HG03060 (cell line): Measurements from ENCODE around the gene CYB561A3.
A peak's percentile ranks its signal among the peaks of the same experiment; 100 is the strongest.
"Not testable (repeated sequence)": the region's sequence is repeated elsewhere in the genome, so short reads cannot be mapped to it uniquely, and the experiment has no call there.

Source experiments
- ATAC-seq: cut with Tn5 transposase; IDR thresholded peaks from one replicate; pipeline ENCODE4 v1.9.1; 2021; ENCODE audit warnings: low read depth, moderate number of reproducible peaks; ENCODE audit not compliant: unreplicated experiment

Gene CYB561A3, protein sequence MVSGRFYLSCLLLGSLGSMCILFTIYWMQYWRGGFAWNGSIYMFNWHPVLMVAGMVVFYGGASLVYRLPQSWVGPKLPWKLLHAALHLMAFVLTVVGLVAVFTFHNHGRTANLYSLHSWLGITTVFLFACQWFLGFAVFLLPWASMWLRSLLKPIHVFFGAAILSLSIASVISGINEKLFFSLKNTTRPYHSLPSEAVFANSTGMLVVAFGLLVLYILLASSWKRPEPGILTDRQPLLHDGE

GRCh38 chr11:61361741-61362541 lies at the start of gene CYB561A3, which contains the start of gene TMEM138:
CYB561A3 (minus strand) TSS chr11:61361882; CDS start chr11:61356713, 5,169 bp downstream.
TMEM138 (plus strand) TSS chr11:61362374; CDS start chr11:61364391, 2,017 bp downstream.
- peak; percentile 43 for ATAC-seq

- ATAC-seq = no peak
These were observed 45.5 kb upstream of the CYB561A3 start for GRCh38 chr11:61406991-61407728.

- ATAC-seq = no peak
These were observed 44.4 kb upstream of the CYB561A3 start for GRCh38 chr11:61406067-61406466.

DNA sequence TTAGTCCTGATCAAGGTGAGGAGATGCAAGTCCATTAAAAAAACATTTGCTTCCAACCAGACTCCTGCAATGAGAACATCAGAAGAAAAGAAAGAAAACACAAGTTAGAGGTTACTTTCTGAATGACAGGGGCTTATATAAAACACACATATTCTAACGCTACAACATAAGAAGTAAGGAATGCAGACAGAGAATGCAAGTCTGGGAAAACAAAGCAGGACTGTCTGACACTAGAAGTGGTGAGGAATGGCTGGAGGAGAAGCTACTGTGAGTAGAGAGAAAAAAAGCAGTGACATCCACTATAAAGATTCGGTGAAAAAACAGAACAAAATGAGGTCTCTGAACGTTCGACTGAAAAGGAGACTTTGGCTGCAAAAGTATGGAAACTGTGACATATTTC lies 43.0 kb upstream of the CYB561A3 start:
- no peak for ATAC-seq

- no peak for ATAC-seq
These were observed 42.4 kb upstream of the CYB561A3 start for GRCh38 chr11:61404103-61404502.

GRCh38 chr11:61403658-61404057 lies 42.0 kb upstream of the CYB561A3 start:
- no peak for ATAC-seq

- ATAC-seq = no peak
These were observed 39.9 kb upstream of the CYB561A3 start for GRCh38 chr11:61401573-61401972.

- no peak for ATAC-seq
These were observed 39.5 kb upstream of the CYB561A3 start for GRCh38 chr11:61401173-61401572.

DNA sequence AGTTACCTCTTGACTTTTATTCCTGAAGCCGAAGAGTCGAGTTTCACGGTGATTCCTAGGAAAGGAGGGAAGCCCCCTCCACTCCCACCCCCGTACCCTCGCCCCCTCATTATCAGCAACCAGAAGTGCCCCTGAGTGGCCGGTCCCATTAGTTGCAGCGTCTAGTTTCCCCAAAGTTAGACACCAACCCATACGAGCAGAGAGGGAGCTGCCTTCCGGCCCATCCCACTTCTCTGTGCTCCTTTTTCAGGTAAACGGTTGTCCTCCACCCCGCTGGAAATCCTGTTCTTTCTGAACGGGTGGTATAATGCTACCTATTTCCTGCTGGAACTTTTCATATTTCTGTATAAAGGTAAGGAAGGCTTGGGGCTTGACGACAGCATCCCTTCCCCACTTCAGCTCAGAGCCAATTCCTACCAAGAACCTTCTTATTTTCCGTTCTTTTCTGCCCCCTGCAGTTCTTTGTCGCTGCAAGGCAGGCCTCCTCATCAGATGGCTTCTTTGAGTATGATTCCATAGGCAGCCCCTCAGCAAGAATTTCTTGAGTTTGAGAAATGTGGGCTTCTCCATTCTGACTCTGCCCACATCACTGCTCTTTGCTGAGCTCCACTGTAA lies 31.4 kb upstream of the CYB561A3 start:
- ATAC-seq = no peak

DNA sequence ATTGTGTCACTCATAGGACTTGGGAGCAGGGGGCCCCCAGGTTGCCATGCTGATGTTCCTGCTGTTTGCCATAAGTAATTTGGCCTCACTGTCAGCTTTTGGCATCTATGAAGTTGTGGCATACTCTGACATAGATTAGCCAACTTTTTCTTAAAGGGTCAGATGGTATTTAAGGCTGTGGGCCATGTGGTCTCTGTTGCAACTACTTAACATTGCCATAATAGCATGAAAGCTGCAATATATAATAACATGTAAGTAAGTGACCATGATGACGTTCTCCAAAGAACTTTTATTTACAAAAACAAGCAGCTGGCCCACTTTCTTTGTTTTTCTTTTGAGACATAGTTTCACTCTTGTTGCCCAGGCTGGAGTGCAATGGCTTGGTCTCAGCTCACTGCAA lies 28.5 kb upstream of the CYB561A3 start:
- no peak for ATAC-seq

DNA sequence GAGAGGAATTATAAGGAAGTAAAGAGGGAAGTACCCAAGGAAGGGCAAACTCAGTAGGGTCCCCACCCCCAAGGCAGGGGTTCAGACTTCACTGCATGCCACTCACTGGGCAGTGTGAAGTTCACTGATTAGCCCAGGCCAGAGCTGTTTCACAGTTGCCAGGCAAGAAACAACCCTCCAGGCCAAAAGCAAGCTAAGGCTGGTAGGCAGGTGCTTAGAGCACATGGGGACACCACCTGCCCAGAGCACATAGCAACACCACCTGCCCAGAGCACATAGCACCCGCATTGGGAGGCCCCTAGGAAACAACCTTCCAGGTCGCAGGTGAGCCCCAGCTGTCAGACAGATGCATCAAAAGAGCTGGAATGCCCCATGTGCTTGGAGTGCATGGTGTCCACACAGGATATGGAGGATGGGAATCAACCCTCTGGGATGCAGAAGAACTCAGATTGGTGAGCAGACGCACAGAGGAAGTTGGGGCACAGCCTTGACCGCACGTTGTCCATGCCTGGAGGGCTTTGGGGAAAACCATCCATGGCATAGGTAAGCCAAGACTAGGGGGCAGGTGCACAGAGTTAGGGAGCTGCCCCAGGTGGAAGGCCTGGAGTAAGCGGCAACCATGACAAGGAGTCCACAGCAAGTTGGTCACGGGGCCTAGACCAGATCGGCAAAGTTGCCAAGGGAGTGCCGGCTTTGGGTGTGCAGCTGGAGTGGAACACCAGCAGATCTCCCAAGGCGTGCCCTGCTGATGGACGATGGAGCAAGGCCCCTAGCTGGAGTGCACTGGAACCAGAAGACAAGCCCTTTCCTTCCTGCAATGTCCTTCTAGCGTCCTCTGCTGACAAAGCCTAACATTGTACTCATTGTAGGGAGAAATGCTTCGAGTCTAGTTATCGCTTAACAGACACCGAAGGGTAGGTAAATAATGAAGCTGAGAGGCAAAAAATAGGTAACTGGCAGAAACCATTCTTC lies 22.9 kb upstream of the CYB561A3 start:
- ATAC-seq = no peak

DNA sequence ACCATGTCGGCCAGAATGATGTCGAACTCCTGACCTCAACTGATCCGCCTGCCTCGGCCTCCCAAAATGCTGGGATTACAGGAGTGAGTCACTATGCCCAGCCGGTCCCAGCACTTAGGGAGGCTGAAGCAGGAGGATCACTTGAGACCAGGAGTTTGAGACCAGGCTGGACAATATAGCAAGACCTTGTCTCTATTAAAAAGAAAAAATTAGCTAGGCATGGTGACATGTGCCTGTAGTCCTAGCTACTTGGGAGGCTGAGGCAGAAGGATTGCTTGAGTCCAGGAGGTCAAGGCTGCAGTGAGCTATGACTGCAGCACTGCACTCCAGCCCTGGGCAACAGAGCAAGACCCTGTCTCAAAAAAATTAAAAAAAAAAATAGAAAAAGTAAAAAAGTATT lies 22.2 kb upstream of the CYB561A3 start:
- not testable (repeated sequence) for ATAC-seq

GRCh38 chr11:61380884-61381283 lies 19.2 kb upstream of the CYB561A3 start:
- no peak for ATAC-seq

GRCh38 chr11:61378713-61379313 lies 17.1 kb upstream of the CYB561A3 start:
- ATAC-seq = no peak

DNA sequence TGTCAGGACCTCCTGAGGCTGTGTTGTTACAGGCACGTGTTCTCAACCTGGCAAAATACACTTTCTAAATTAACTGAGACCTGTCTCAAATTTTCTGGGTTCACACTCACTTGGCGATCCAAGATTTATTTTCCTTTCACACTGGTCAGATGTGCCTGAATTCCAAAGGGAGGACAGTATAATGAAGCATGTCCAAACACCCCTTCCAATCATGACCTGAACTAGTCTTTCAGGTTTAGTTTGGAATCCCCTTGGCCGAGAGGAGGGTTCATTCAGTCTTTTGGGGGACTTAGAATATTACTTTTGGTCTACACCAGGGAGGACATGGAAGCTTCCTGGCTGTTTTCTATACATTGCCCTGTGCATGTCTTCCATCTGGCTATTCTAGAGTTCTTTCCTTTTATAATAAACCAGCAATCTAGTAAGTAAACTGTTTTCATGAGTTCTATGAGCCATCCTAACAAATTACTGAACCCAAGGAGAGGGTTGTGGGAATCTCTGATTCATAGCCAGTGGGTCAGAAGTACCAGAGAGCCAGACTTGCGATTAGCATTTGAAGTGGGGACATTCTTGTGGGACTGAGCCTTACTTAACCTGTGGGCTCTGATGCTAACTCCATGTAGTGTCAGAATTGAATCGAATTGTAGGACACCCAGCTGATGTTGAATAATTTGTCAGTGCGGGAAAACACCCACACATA lies 15.9 kb upstream of the CYB561A3 start:
- ATAC-seq = no peak

- ATAC-seq = no peak
These were observed 14.1 kb upstream of the CYB561A3 start for GRCh38 chr11:61375761-61376108.

GRCh38 chr11:61372659-61373420 lies 11.2 kb upstream of the CYB561A3 start:
- no peak for ATAC-seq
